ENCODE results near the gene LIX1L. TPM values are rescaled to one million over a fixed set of nuclear protein-coding genes. Genes with fewer than 3 reads are reported as not detected.

The LIX1L gene
- total and polyA plus RNA-seq, 2 of the 13 experiments (the other 11 are each of a cell fraction or from before 2014, with no cell fraction given) = 8.1 to 24.9 TPM

- TF ChIP-seq E2F5 (CRISPR knock-in tag; conservative IDR thresholded peaks at IDR 0.05) (no peak), ZNF260 (CRISPR knock-in tag; IDR thresholded peaks at IDR 0.05; ENCODE audit: borderline replicate concordance, low read depth) (no peak), ZNF580 (CRISPR knock-in tag; IDR thresholded peaks at IDR 0.05; ENCODE audit: borderline replicate concordance, low read depth) (peak; percentile 81; the same call in 1 of the 2 replicates), ZNF740 (CRISPR knock-in tag; IDR thresholded peaks at IDR 0.05) (no peak), CTCF (CRISPR knock-in tag; IDR thresholded peaks at IDR 0.05) (peak; percentile 73), RXRA (CRISPR knock-in tag; IDR thresholded peaks at IDR 0.05) (no peak), PHB2 (IDR thresholded peaks at IDR 0.05; ENCODE audit: partially characterized antibody) (no peak), MAFG (CRISPR knock-in tag; IDR thresholded peaks at IDR 0.05) (no peak), FOXA1 (IDR thresholded peaks at IDR 0.05) (no peak), FOXA1 (CRISPR knock-in tag; IDR thresholded peaks at IDR 0.05) (no peak), ZNF24 (IDR thresholded peaks at IDR 0.05) (peak; percentile 23; the same call in 1 of the 2 replicates), SP1 (IDR thresholded peaks at IDR 0.05) (no peak), SP1 (CRISPR knock-in tag; IDR thresholded peaks at IDR 0.05) (peak; percentile 63; the same call in 1 of the 2 replicates), KDM4B (CRISPR knock-in tag; IDR thresholded peaks at IDR 0.05) (no peak), IKZF5 (CRISPR knock-in tag; IDR thresholded peaks at IDR 0.05) (0 out of 2 replicates have a peak, but pooled peaks have one; percentile 24), DNMT3B (CRISPR knock-in tag; conservative IDR thresholded peaks at IDR 0.05) (no peak), NR2F6 (IDR thresholded peaks at IDR 0.05) (peak; percentile 60), NR2F6 (CRISPR knock-in tag; IDR thresholded peaks at IDR 0.05) (peak; percentile 85), SRSF1 (optimal IDR thresholded peaks at IDR 0.05; ENCODE audit: low read depth, low read length) (no peak), HOXA9 (CRISPR knock-in tag; IDR thresholded peaks at IDR 0.05; ENCODE audit: borderline replicate concordance) (no peak), GABPA (IDR thresholded peaks at IDR 0.05; ENCODE audit: low read depth, low read length) (peak; percentile 58), GABPA (CRISPR knock-in tag; IDR thresholded peaks at IDR 0.05; ENCODE audit: low read depth) (peak; percentile 93), ZNF577 (CRISPR knock-in tag; IDR thresholded peaks at IDR 0.05; ENCODE audit: borderline replicate concordance, low read depth) (no peak), ZFP91 (CRISPR knock-in tag; IDR thresholded peaks at IDR 0.05; ENCODE audit: borderline replicate concordance) (peak; percentile 90), KDM6A (CRISPR knock-in tag; IDR thresholded peaks at IDR 0.05; ENCODE audit: low read depth) (no peak), BRD4 (CRISPR knock-in tag; IDR thresholded peaks at IDR 0.05) (peak; percentile 24; the same call in 1 of the 2 replicates)
Observed at GRCh38 chr1:145927063-145927886, 30.5 kb downstream of the LIX1L start, which contains the start of gene RBM8A (continued).

Measured in HepG2 (cell line).